Fibroblast of pulmonary artery (primary cell): ENCODE measurements around the gene VTI1A.

Experiments
- DNase-seq: peaks from one replicate; pipeline ENCODE4 v3.0.0-alpha.2; 2010; ENCODE audit warnings: low read depth
- H3K4me3 ChIP-seq: replicated peaks from 2 replicates; pipeline ENCODE4 v1.5.1; 2011; ENCODE audit warnings: low read depth, mild to moderate bottlenecking, control low read depth, low read length, moderate library complexity
- TF ChIP-seq, protein P1 (sequence below): IDR thresholded peaks from 2 replicates; pipeline ENCODE4 v1.5.1; 2011; ENCODE audit warnings: mild to moderate bottlenecking, control low read depth, low read length, inconsistent platforms; ENCODE audit errors: missing control alignments

Gene VTI1A

DNA sequence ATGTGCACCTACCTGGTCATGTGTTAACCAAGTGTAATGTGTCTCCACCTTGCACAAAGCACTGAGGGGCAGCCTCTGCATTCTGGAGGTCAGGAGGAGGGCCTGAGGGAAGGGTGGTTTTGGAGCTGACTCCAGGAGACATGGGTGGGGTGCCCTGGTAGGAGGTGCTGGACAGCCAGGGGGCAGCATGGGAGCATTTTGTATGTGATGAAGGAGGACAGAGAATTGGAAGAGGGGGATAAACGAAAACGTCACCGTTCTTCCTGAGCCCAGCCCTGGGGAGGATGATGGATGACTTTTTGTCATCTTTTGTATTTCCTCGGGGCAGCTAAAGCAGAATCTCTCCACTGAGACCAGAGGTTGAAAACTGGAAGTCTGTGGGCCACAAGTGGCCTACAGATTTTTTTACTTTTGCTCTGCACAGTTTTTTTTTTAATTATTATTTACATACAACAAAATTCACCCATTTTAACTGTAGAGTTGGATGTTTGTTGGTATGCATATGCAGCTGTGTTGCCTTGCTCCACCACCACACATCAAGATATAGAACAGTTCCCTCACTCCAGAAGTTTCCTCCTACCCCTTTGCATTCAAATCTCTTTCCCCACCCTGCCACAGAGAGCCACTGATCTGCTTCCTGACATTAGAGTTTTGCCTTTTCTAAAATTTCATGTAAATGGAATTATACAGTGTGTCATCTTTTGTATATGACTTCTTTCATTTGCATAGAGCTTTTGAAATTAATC, 242.5 kb downstream of the VTI1A start:
- TF ChIP-seq, protein P1, sequence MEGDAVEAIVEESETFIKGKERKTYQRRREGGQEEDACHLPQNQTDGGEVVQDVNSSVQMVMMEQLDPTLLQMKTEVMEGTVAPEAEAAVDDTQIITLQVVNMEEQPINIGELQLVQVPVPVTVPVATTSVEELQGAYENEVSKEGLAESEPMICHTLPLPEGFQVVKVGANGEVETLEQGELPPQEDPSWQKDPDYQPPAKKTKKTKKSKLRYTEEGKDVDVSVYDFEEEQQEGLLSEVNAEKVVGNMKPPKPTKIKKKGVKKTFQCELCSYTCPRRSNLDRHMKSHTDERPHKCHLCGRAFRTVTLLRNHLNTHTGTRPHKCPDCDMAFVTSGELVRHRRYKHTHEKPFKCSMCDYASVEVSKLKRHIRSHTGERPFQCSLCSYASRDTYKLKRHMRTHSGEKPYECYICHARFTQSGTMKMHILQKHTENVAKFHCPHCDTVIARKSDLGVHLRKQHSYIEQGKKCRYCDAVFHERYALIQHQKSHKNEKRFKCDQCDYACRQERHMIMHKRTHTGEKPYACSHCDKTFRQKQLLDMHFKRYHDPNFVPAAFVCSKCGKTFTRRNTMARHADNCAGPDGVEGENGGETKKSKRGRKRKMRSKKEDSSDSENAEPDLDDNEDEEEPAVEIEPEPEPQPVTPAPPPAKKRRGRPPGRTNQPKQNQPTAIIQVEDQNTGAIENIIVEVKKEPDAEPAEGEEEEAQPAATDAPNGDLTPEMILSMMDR = peak; percentile 45
- H3K4me3 ChIP-seq = no peak overlapping the region
- peak; percentile 33 for DNase-seq

DNA sequence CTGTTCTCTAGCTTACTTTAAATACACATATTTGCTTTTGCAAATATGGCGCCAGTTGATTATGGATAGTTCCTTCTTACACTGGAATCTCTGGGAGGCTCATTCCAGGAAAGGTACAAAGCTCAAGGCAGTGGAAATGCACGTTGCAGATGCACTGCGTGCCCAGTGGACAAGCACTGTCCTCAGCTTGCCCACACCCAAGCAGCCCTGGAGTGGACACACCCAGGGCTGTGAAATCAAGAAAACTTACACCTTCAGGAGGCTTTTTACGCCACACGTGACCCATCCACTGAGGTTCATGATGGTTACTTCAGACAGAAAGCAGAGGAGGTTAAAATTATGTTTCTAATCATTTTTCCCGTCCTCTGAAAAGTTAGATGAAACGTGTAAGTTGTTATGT, 248.5 kb downstream of the VTI1A start:
- no peak for DNase-seq
- TF ChIP-seq, protein P1 = no peak
- no peak overlapping the region for H3K4me3 ChIP-seq

DNA sequence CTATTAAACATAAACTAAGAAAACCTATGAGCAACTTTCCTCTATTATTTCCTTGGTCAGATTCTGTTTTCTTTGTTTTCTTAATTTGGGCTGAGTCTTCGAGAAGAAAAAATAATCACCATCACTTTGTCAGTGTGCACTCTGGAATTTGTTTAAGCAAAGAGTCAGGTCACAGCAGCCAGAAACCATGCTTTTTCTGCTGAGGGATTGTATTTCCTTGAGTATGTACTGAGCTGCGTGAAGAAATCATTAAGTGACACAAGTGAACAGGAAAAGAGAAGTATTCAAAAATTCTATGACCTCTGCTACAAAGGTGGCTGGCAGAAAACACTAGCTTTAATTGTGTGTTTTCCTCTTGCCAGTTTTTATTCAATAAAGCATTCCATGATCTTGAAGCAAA, 249.6 kb downstream of the VTI1A start:
- DNase-seq = no peak
- TF ChIP-seq, protein P1 = no peak
- no peak overlapping the region for H3K4me3 ChIP-seq

DNA sequence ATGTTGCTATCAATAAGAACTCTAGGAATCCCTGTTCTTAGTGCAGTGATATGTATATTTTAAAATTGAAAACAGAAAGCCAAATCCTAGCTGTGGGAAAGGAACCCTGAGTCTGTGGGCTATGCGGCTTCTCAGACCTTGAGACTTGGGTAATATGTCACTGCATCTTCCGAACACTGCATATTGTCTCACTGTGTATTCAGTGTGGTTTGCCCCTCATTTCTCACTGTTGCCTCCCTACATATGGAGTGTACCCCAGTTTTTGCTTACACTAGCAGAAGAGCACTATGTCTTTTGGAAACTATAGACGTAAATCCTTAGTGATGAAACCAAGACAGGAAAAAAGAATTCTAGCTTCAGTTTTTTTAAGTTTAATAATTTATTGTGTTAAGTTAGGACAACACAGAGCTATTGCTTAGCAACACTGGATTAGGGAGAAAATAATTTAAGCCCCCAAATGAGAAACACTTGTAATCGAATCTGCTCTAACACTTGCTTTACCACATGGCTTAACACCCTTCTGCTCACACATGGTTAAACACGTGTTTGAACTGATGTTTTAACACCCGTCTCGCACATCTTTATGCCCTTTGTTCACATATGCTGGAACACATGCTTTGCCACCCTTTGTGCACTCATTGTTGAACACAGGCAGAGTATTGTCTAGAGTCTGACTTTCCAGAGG, 251.3 kb downstream of the VTI1A start:
- H3K4me3 ChIP-seq = no peak overlapping the region
- no peak for DNase-seq
- TF ChIP-seq, protein P1 = no peak

DNA sequence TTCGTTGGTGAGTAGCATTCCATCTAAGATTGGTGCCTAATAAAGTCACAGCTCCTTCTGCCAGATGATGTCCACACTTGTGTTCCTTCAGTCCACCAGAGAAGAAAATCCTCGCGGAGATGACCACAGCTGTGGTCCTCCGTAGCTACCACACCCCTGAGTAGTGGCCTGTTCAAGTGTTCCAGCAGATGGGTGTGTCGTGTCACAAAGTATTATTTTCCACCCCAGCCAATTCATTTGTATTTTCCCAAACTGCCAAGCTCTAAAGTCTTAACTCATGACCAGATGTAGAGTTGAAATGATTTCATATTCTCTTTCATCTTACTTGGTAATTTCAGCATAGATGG, 251.8 kb downstream of the VTI1A start:
- no peak overlapping the region for H3K4me3 ChIP-seq
- TF ChIP-seq, protein P1 = no peak
- no peak for DNase-seq

DNA sequence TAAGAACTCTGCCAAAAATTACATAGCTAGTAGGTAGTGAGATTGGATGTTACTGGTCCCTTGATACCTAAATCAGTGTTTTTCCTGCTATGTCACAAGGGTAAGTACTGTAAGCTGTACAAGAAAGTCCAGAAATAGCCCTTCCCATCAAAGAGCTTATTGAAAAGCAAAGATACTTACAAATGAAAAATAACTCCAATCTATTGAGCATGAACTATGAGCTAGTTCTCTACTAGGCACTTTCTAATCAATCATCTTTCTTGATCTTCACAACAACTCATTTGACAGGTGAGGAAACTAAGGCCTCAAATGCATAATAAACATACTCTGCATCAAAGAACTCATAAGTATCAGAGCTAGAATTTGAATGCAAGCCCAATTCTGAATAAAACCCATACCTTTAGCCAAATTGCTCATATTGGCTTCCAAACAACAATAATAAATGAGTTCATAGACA, 253.2 kb downstream of the VTI1A start:
- no peak overlapping the region for H3K4me3 ChIP-seq
- TF ChIP-seq, protein P1 = no peak
- no peak for DNase-seq
